AG04450 (cell line): ENCODE results near the gene GAGE1. TPM values are rescaled to one million over a fixed set of nuclear protein-coding genes. Genes with fewer than 3 reads are reported as not detected.

Source experiments
- polyA plus RNA-seq: library from polyadenylated mRNA; depleted of rRNA; stranded (reverse); fragments of >200 nt; gene quantifications from 2 replicates; pipeline ENCODE4 v1.2.3, GENCODE V29; 2011; rRNA removed

Gene GAGE1
- polyA plus RNA-seq, 1 experiment = not detected

Other genes starting within 250 kb of the GAGE1 start
- not detected in 2 replicates for gene GAGE12C, start 66.8 kb upstream of the GAGE1 start, polyA plus RNA-seq
- gene GAGE12D, start 57.3 kb upstream of the GAGE1 start, polyA plus RNA-seq = not detected in 2 replicates
- gene GAGE12E, start 47.7 kb upstream of the GAGE1 start, polyA plus RNA-seq = not detected in 2 replicates
- gene GAGE12F, start 38.2 kb upstream of the GAGE1 start, polyA plus RNA-seq = not detected in 2 replicates
- not detected in 2 replicates for gene GAGE12G, start 28.6 kb upstream of the GAGE1 start, polyA plus RNA-seq
- not detected in 2 replicates for gene GAGE12H, start 19.1 kb upstream of the GAGE1 start, polyA plus RNA-seq
- not detected in 2 replicates for gene GAGE2A, start 9.5 kb upstream of the GAGE1 start, polyA plus RNA-seq
- not detected in 2 replicates for gene PAGE1, start 97.0 kb downstream of the GAGE1 start, polyA plus RNA-seq
- not detected in 2 replicates for gene PAGE4, start 230.3 kb downstream of the GAGE1 start, polyA plus RNA-seq